ENCODE data around the gene FOXJ2.
"Not testable (repeated sequence)": the region's sequence is repeated elsewhere in the genome, so short reads cannot be mapped to it uniquely, and the experiment has no call there.

The FOXJ2 gene

DNA sequence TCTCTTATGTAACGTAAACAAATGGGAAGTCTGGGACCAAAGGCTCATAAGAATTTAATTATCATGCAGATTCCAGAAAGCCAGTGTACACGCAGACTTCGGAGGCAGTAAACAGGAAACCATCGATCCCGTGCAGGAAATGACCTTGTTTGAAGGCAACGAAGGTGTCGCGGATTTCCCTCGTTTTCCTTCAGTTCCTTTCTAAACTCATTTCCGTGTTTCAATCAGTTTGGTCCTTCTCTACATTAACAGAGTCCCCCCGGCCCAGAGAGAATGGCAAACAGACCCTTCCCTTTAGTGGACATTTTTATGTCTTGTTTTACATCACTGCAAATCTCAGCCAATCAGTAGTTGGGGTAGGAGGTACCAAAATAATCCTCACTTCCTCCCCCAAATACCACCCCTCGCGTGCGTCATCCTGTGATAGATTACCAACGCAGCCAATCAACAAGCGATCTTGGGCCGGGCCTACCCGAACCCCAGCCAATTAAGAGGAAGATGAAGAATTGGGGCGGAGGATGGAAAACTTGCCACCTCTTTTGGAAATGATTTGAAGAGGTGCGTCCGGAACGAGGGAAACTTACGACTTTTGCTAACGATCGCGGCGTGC is 6.1 kb upstream of the FOXJ2 start:
- in situ Hi-C loops (cut with MboI; ENCODE audit: low pct_unique_long_range_greater_than_20kb, low sequenced_read_pairs), result no loop called here
- peak; percentile 99 for DNase-seq

DNA sequence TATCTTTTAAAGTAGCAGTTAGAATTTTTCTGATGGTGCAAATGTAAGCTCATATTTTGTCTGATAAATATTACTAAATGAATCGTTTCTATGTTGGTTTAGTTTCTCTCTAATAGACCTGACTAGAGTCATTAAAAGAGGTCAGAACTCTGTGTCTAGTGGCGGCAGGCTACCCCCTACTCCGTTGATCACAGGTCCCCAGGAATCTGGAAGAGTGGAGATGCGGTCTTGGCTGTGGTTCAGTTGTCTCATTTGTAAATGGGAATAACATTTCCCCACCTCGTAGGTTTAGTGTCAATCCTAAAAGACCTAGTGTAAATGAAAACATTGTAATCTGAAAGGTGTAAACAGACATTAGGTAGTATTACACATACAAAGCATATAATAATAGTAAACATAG is 4.7 kb upstream of the FOXJ2 start:
- DNase-seq, result no peak
- in situ Hi-C loops (cut with MboI; ENCODE audit: low pct_unique_long_range_greater_than_20kb, low sequenced_read_pairs), result no loop called here

DNA sequence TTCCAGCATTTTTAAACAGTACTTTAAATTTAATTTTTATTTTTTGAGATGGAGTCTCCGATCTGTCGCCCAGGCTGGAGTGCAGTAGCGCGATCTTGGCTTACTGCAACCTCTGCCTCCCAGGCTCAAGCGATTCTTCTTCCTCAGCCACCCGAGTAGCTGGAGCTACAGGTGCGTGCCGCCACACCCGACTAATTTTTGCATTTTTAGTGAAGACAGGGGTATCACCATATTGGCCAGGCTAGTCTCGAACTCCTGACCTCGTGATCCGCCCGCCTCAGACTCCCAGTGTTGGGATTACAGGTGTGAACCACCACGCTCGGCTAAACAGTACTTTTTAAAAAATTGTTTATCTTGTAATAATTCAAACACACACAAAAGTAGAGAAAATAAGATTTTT is 4.2 kb upstream of the FOXJ2 start:
- DNase-seq, result no peak
- in situ Hi-C loops (cut with MboI; ENCODE audit: low pct_unique_long_range_greater_than_20kb, low sequenced_read_pairs), result no loop called here

DNA sequence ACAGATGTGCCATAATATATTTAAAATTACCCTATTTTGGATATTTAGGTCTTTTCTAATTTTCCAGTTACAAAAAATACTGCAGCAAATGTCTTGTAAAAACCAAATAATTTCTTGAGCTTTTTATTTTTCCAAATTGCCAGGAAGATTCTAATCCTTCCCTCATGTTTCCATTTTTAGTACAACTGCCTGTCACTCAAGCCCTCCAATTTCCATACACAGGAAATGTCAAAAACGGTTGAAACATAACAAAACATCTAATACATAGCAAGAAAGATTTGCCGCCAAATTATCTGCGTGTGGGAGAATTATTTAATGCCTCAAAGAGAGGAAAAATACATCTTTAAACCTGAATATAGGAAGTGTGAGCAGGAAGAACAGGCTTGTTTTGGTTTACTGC is 2.3 kb upstream of the FOXJ2 start:
- in situ Hi-C loops (cut with MboI; ENCODE audit: low pct_unique_long_range_greater_than_20kb, low sequenced_read_pairs), result no loop called here

DNA sequence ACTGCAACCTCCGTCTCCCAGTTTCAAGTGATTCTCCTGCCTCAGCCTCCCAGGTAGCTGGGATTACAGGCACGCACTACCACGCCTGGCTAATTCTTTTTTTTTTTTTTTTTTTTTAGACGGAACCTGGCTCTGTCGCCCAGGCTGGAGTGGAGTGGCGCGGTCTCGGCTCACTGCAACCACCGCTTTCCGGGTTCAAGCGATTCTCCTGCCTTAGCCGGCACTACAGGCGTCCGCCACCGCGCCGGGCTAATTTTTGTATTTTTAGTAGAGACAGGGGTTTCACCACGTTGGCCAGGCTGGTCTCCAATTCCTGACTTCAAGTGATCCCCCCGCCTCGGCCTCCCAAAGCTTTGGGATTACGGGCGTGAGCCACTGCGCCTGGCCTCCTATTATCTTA is 1.5 kb upstream of the FOXJ2 start:
- in situ Hi-C loops (cut with MboI; ENCODE audit: low pct_unique_long_range_greater_than_20kb, low sequenced_read_pairs), result not testable (repeated sequence)

More for the DNA sequence above, 2.3 kb upstream of the FOXJ2 start:
- DNase-seq, result no peak

DNA sequence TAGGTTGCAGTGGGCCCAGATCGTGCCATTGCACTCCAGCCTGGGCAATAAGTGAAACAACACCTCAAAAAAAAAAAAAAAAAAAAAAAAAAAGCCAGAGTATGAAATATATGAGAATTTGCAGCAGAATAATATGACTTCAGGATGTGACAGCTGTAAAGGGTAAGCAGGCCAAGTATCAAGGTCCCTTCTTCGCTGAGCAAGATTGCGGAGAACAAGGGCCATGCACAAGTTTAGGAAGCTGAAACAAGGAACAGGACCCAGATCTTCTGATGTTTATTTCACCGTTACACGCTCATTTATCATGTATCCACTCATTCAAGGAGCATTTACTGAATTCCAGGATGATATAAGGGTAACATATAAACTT is 659 bp upstream of the FOXJ2 start:
- in situ Hi-C loops (cut with MboI; ENCODE audit: low pct_unique_long_range_greater_than_20kb, low sequenced_read_pairs), result no loop called here

More for the DNA sequence above, 1.5 kb upstream of the FOXJ2 start:
- DNase-seq, result not testable (repeated sequence)

DNA sequence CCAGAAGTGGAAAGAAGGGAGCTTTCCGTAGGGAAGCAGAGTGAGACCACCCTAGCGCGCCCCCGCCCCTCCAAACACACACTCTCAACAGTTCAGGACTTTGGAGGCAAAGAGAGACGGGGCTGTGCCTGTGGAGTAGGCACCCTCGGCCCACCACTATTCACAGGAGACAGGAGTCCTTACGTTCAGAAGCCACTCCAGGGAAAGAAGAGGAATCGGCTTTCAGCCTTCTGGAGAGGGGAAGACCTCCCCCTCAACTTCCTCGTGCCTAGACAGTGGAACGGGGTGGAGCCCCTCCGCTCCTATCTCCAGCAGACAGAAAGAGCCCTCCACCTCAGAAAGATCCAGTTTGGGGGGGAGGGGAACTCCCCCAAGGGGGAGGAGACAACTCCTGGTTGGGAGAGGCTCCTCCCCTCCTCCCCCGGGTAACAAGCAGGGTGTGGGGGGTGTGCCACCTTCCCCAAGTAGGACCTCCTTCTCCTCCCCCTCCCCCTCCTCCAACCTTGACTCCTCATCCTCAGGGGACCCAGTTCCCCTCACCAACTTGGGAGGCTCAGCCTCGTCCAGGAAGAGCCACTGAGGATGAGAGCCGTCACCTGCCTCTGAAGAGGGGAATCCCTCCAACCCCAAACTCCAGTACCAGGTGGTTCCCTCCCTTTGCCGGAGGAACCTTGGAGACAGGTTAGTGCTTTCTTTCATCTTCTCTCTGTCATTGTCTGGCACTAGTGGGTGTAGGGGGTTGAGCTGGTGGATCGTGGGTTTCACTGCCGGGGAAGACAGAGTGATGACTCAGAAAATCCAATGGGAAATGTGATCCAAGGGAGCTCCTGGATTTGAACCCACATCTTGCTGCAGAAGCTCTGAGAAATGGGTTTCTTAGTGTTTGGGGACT is 883 bp downstream of the FOXJ2 start:
- peak; percentile 64 for DNase-seq

More for the DNA sequence above, 659 bp upstream of the FOXJ2 start:
- no peak for DNase-seq

DNA sequence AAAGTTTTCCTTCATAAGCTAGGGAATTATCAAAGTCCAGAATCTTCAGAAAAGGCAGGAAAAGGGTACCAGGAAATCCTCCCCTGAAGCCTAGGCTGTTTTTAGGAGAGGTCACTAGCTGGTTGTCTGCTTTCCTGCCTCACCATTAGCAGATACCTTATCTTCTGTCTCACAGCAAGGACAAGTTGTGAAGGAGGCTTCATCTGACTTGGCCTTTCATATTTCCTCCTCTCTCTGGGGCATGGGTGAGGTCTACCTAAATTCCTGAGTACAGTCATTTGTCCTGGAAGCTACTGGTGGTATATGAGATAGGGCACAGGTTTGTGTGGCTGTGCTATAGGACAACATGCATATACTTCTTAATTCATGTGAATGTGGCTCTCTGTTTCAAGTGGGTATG is 2.3 kb downstream of the FOXJ2 start:
- no peak for DNase-seq
- in situ Hi-C loops (cut with MboI; ENCODE audit: low pct_unique_long_range_greater_than_20kb, low sequenced_read_pairs), result no loop called here

More for the DNA sequence above, 883 bp downstream of the FOXJ2 start:
- in situ Hi-C loops (cut with MboI; ENCODE audit: low pct_unique_long_range_greater_than_20kb, low sequenced_read_pairs), result no loop called here

DNA sequence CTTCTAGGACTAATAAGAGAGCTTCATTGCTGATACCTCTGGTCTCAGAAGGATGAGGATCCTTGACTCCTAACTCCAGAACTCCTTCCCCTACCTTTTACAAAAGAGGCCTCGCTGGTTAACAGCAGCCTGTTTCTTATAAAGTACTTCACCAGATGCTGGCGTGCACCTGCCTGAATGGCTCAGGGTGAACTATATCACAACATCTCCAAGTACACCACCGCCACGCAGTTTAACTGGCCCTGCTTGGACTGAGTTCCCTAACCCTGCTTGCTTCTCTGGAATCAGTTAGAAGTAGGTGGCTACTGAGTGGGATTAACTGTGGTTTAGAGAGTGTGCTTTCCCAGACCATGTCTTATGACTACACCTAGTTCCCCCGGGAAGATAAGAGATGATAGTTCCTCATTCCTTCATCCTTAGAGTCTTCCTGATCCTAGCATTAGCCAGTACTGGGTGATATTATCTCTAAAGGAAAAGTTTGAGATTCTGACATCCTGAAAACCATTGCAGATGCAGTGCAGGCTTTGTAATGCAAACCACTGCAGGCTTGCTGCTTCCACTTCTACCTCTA is 3.0 kb downstream of the FOXJ2 start:
- no peak for DNase-seq
- in situ Hi-C loops (cut with MboI; ENCODE audit: low pct_unique_long_range_greater_than_20kb, low sequenced_read_pairs), result no loop called here

DNA sequence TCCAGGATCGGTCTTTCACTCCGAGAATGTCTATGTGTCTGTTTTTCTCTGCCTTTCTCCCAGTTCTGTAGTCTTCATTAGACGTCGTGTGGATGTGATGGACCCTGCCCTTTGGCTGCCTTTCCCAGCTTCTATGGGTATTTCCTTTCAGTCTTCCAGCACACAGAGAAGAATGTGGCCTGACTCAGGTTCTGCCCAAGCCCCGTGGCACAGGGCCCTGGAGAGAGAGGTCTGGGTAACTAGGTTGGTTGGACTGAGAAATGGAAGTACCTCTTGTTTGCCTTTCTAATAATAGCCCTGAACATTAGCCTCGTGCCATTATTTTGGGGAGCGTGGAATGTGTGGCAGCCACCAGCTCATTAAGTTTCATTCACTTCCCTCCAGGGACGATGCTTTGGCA is 3.8 kb downstream of the FOXJ2 start:
- in situ Hi-C loops (cut with MboI; ENCODE audit: low pct_unique_long_range_greater_than_20kb, low sequenced_read_pairs), result no loop called here
- DNase-seq, result no peak

DNA sequence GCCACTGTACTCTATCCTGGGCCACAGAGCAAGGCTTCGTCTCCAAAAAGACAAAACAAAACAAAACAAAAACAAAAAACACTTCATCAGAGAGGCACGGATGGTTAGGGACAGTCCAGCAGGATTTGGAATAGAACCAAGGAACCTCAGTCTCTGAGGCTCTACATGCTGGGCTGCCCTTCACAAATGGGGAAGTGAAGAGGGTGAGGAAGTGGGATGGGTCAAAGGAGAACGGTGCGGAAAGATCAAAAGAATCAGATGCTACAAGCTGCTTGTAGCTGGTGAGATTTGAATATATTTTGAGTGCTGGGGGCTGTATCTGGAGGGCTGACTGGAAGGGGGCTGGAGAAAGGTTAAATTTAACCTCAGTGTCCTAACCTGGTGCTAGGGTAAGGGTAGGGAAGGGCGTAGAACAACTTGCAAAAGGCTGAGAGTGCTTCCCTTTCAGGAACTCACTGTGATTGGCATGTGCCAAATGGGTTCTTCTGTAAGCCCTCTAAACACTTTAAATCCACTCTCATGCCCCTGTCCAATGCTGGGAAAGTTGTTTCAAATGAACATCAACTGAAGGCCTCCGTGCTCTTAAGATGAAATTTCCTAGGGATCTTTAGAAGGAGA is 4.6 kb downstream of the FOXJ2 start:
- in situ Hi-C loops (cut with MboI; ENCODE audit: low pct_unique_long_range_greater_than_20kb, low sequenced_read_pairs), result no loop called here
- peak; percentile 90 for DNase-seq

DNA sequence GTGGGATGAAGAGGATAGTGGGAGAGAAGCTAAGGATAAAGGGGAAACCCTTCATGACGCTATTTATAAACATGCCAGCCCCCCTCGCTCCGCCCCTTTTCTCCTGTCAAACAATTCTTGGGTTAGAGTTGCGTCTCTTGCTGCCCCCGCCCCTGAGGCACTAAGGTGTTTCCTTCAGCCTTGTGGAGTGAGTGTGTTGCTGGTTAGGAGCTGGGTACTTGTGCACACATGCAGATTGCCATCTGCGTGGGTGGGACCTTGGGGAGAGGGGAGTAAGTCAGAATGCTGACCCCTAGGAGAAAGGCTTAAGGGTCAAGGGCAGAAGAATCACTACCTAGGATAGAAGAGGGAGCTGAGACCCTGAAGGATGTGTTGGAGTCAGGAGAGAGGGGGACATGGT is 5.4 kb downstream of the FOXJ2 start:
- DNase-seq, result no peak
- in situ Hi-C loops (cut with MboI; ENCODE audit: low pct_unique_long_range_greater_than_20kb, low sequenced_read_pairs), result no loop called here

DNA sequence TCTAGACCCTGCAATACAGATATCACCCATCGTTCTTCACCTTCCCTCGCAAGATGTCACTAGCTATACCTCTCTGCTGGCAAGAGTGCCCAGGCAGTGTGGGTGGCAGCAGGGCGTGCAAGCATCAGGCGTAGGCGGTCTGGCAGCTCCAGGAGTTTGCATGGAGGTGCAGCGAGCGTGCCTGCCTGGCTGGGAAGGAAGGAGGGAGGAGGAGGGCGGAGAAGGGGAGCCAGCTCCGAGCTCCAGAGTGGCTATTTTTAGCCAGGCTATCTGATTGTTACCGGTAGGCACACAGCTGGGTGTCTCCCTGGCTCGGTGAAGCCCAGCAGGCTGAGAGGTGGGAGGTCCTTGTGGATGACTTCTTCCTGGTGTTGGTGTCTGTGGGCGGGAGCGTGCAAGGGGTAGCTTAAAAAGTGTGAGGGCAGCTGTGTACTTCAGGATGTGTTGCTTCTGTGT is 6.2 kb downstream of the FOXJ2 start:
- DNase-seq, result peak; percentile 86
- in situ Hi-C loops (cut with MboI; ENCODE audit: low pct_unique_long_range_greater_than_20kb, low sequenced_read_pairs), result no loop called here

DNA sequence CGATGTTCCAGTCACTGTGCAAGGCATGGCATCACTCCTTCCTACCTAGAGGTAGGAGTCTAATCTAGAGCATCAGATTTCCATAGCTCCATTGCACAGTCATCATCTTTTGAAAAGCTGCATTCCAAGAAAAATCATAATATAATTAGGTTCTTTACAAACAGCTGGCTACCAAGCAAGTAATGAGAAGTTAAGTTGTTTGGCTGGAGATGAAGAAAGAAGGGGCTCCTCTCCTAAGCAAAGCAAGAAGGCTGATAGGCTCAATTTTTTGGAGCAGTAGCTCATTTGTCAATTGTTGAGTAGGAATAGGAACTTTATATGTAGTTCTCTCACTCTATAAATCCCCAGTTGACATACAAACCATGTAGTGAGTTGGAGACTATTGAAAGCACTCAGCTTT is 8.3 kb downstream of the FOXJ2 start:
- DNase-seq, result no peak
- in situ Hi-C loops (cut with MboI; ENCODE audit: low pct_unique_long_range_greater_than_20kb, low sequenced_read_pairs), result no loop called here

DNA sequence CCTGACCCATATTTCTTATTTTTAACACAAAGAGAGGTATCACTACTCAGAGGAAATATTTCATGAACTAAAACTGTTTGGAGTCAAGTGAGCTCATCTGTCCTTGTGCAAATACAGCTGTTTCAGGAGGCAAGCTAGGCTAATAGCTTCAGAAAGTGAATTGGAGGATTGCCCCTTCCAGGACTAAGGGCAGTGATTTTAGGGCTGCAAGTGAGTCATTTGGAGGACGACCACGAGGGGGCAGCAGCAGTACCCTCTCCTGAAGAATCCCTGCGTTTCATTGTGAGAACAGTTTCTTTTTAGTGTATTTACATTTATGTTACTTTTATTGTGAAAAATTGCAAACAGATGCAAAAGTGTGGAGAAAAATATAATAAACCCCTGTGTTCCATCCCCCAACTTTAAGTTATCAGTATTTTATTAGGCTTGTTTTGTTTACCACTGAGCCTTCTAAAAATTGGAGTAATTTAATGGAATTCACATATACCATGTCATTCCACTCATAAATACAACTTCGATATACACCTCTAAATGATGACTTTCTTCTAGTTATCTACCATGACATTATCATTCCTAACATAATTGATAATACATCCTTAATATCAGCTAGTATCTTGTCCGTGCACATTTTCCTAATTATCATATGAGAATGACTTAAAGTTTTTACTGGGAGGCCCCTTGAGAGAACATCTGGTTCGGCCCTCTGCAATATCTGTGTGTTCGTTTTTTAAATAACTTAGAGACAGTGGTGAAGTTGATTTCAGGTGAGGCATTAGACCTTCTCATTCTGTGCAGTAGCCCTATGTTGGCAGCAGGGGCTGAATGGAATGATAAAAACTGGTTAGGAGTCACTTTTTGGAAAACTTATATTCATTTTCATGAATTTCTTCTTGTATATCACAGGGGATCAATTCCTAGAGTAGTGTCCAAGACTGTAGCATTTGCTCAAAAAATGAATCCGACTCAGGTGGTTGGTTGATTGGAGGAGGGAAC is 13.7 kb downstream of the FOXJ2 start:
- DNase-seq, result peak; percentile 80
- in situ Hi-C loops (cut with MboI; ENCODE audit: low pct_unique_long_range_greater_than_20kb, low sequenced_read_pairs), result no loop called here

DNA sequence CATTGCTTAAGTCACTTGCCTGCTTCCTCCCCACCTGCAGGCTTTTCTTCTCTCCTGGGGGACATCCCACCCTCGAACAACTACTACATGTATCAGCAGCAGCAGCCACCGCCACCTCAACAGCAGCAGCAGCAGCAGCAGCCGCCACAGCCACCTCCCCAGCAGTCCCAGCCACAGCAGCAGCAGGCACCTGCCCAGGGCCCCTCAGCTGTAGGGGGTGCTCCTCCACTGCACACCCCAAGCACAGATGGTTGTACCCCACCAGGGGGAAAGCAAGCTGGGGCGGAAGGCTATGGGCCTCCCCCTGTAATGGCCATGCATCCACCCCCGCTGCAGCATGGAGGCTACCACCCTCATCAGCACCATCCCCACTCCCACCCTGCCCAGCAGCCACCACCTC is 15.3 kb downstream of the FOXJ2 start:
- DNase-seq, result no peak

DNA sequence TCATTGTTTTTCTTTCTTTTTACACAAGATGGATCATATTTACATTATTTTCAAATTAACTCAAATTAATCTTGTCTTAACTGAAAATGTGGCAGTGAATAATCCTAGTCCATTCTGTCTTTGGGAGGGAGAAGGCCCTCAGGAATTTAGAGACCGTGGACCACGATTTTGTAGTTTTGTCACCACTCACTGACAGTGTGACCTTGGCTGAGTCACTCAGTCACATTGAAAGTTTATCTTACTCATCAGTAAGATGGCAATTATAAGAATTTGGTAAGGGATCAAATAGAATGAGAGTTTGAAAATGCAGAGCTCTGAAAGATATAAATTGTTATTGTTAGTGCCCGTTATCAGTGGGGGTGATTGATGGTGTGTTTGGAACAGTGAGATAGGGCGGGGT is 16.4 kb downstream of the FOXJ2 start:
- in situ Hi-C loops (cut with MboI; ENCODE audit: low pct_unique_long_range_greater_than_20kb, low sequenced_read_pairs), result no loop called here
- no peak for DNase-seq

More for the DNA sequence above, 15.3 kb downstream of the FOXJ2 start:
- in situ Hi-C loops (cut with MboI; ENCODE audit: low pct_unique_long_range_greater_than_20kb, low sequenced_read_pairs), result no loop called here

DNA sequence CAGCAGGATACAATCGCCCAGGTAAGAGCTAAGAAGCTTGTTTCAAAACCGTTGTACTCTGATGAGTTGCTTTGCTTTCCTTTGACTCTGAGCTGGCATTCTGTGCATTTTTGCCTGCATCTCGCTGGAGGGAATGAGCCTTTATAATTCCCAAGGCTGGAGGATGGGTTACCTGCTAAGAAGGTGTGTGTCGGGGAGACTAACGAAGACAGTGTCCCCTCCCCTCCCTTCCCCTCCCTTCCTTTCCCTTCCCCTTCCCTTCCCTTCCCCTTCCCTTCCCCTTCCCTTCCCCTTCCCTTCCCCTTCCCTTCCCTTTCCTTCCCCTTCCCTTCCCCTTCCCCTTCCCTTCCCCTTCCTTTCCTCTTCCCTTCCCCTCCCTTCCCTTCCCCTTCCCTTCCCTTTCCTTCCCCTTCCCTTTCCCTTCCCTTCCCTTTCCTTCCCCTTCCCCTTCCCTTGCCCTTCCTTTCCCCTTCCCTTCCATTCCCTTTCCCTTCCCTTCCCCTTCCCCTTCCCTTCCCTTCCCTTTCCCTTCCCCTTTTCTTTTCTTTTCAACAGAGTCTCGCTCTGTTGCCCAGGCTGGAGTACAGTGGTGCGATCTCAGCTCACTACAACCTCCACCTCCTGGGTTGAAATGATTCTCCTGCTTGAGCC is 18.2 kb downstream of the FOXJ2 start:
- in situ Hi-C loops (cut with MboI; ENCODE audit: low pct_unique_long_range_greater_than_20kb, low sequenced_read_pairs), result no loop called here
- DNase-seq, result no peak
